Measurements from ENCODE around the gene FSHR.

Gene FSHR

GRCh38 chr2:49164729-49165128 is 10.4 kb upstream of the FSHR start:
- H3K9me3 ChIP-seq (ENCODE audit: insufficient read depth, low read depth, low read length) = 0 out of 2 replicates have a peak, but pooled peaks cover 1% of the 10 kb centered on the region
- no peak for TF ChIP-seq EZH2phosphoT487 (IDR thresholded peaks at IDR 0.05; ENCODE audit: borderline replicate concordance)
- TF ChIP-seq, protein P1, sequence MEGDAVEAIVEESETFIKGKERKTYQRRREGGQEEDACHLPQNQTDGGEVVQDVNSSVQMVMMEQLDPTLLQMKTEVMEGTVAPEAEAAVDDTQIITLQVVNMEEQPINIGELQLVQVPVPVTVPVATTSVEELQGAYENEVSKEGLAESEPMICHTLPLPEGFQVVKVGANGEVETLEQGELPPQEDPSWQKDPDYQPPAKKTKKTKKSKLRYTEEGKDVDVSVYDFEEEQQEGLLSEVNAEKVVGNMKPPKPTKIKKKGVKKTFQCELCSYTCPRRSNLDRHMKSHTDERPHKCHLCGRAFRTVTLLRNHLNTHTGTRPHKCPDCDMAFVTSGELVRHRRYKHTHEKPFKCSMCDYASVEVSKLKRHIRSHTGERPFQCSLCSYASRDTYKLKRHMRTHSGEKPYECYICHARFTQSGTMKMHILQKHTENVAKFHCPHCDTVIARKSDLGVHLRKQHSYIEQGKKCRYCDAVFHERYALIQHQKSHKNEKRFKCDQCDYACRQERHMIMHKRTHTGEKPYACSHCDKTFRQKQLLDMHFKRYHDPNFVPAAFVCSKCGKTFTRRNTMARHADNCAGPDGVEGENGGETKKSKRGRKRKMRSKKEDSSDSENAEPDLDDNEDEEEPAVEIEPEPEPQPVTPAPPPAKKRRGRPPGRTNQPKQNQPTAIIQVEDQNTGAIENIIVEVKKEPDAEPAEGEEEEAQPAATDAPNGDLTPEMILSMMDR (conservative IDR thresholded peaks at IDR 0.05; ENCODE audit: low read length) = no peak
- no peaks in the 10 kb centered on the region for H3K36me3 ChIP-seq (ENCODE audit: insufficient read depth, low read length)
- H2AFZ ChIP-seq (ENCODE audit: low read length) = no peak overlapping the region
- no peaks in the 10 kb centered on the region for H3K4me1 ChIP-seq (ENCODE audit: insufficient read depth, low read length, poor library complexity, severe bottlenecking)
- H3K4me3 ChIP-seq (ENCODE audit: low read length, poor library complexity, severe bottlenecking) = no peak overlapping the region
- H3F3A ChIP-seq (ENCODE audit: low read depth) = no peaks in the 10 kb centered on the region
- no peaks in the 10 kb centered on the region for H3K27me3 ChIP-seq (ENCODE audit: insufficient read depth, low read length, poor library complexity, severe bottlenecking)
- no peaks in the 10 kb centered on the region for H3K79me2 ChIP-seq (ENCODE audit: insufficient read depth, low read length)
- no peaks in the 10 kb centered on the region for H4K20me1 ChIP-seq (ENCODE audit: insufficient read depth, low read length, poor library complexity, severe bottlenecking)
- H3K9me2 ChIP-seq (replicated peaks; ENCODE audit: low read depth, low read length) = no peaks in the 10 kb centered on the region
- H3K4me2 ChIP-seq (ENCODE audit: low read depth, low read length, poor library complexity, severe bottlenecking) = no peak overlapping the region
- no peak overlapping the region for H3K9ac ChIP-seq (ENCODE audit: low read depth, low read length, poor library complexity, severe bottlenecking)

DNA sequence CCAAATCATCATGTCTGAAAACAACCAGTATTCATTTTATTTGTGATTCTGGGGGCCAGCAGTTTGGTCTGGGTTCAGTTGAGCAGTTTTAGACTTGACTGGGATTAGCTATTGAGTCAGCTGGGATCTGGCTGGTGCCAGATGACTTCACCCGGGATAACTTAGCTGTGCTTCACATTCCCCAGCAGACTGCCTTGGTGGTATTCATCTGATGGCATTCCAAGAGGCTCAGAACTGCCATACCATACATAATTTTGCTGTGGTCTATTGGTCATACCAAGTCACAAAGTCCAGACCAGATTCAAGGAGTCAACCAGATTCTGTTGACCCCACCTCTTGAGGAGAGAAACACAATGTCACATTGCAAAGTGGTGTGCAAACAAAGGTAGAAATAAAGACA is 7.8 kb upstream of the FSHR start:
- Histone ChIP-seq H3K9ac (ENCODE audit: low read depth, low read length, poor library complexity, severe bottlenecking) (no peak overlapping the region), H3K36me3 (ENCODE audit: insufficient read depth, low read length) (no peaks in the 10 kb centered on the region), H3F3A (ENCODE audit: low read depth) (no peaks in the 10 kb centered on the region), H3K4me2 (ENCODE audit: low read depth, low read length, poor library complexity, severe bottlenecking) (no peak overlapping the region), H3K9me2 (replicated peaks; ENCODE audit: low read depth, low read length) (no peaks in the 10 kb centered on the region), H3K4me1 (ENCODE audit: insufficient read depth, low read length, poor library complexity, severe bottlenecking) (no peaks in the 10 kb centered on the region), H3K4me3 (ENCODE audit: low read length, poor library complexity, severe bottlenecking) (no peak overlapping the region), H2AFZ (ENCODE audit: low read length) (no peak overlapping the region), H3K27me3 (ENCODE audit: insufficient read depth, low read length, poor library complexity, severe bottlenecking) (no peaks in the 10 kb centered on the region), H4K20me1 (ENCODE audit: insufficient read depth, low read length, poor library complexity, severe bottlenecking) (no peaks in the 10 kb centered on the region), H3K79me2 (ENCODE audit: insufficient read depth, low read length) (no peaks in the 10 kb centered on the region), H3K9me3 (ENCODE audit: insufficient read depth, low read depth, low read length) (0 out of 2 replicates have a peak, but pooled peaks cover 3% of the 10 kb centered on the region)
- no peak for TF ChIP-seq EZH2phosphoT487 (IDR thresholded peaks at IDR 0.05; ENCODE audit: borderline replicate concordance)
- TF ChIP-seq, protein P1 (conservative IDR thresholded peaks at IDR 0.05; ENCODE audit: low read length) = no peak

- no peaks in the 10 kb centered on the region for H3K9me2 ChIP-seq (replicated peaks; ENCODE audit: low read depth, low read length)
- no peaks in the 10 kb centered on the region for H3F3A ChIP-seq (ENCODE audit: low read depth)
- no peaks in the 10 kb centered on the region for H3K79me2 ChIP-seq (ENCODE audit: insufficient read depth, low read length)
- H3K4me3 ChIP-seq (ENCODE audit: low read length, poor library complexity, severe bottlenecking) = no peak overlapping the region
- H3K4me1 ChIP-seq (ENCODE audit: insufficient read depth, low read length, poor library complexity, severe bottlenecking) = no peaks in the 10 kb centered on the region
- TF ChIP-seq, protein P1 (conservative IDR thresholded peaks at IDR 0.05; ENCODE audit: low read length) = no peak
- TF ChIP-seq EZH2phosphoT487 (IDR thresholded peaks at IDR 0.05; ENCODE audit: borderline replicate concordance) = no peak
- H4K20me1 ChIP-seq (ENCODE audit: insufficient read depth, low read length, poor library complexity, severe bottlenecking) = no peaks in the 10 kb centered on the region
- H3K9me3 ChIP-seq (ENCODE audit: insufficient read depth, low read depth, low read length) = 0 out of 2 replicates have a peak, but pooled peaks cover 3% of the 10 kb centered on the region
- H2AFZ ChIP-seq (ENCODE audit: low read length) = no peak overlapping the region
- no peaks in the 10 kb centered on the region for H3K36me3 ChIP-seq (ENCODE audit: insufficient read depth, low read length)
- H3K9ac ChIP-seq (ENCODE audit: low read depth, low read length, poor library complexity, severe bottlenecking) = no peak overlapping the region
- no peak overlapping the region for H3K4me2 ChIP-seq (ENCODE audit: low read depth, low read length, poor library complexity, severe bottlenecking)
- no peaks in the 10 kb centered on the region for H3K27me3 ChIP-seq (ENCODE audit: insufficient read depth, low read length, poor library complexity, severe bottlenecking)
These were observed 576 bp upstream of the FSHR start for GRCh38 chr2:49154891-49155290.
